ENCODE results near the gene TXNDC11.

- TF ChIP-seq POLR2A (IDR thresholded peaks at IDR 0.05; ENCODE audit: low read length), result no peak
- TF ChIP-seq CTCF (IDR thresholded peaks at IDR 0.05), result no peak
- TF ChIP-seq MAX (IDR thresholded peaks at IDR 0.05), result no peak
- TF ChIP-seq CHD2 (IDR thresholded peaks at IDR 0.05; ENCODE audit: low read length, partially characterized antibody), result no peak
- TF ChIP-seq USF2 (IDR thresholded peaks at IDR 0.05), result no peak
- TF ChIP-seq EP300 (IDR thresholded peaks at IDR 0.05), result no peak
- TF ChIP-seq REST (IDR thresholded peaks at IDR 0.05), result no peak
These were observed 71.4 kb downstream of the TXNDC11 start for GRCh38 chr16:11671271-11671670.

All from A549 (cell line).